ENCODE data around the gene DTYMK. TPM values are rescaled to one million over a fixed set of nuclear protein-coding genes. Genes with fewer than 3 reads are reported as not detected.

DTYMK gene
- total and polyA plus RNA-seq, 2 of the 8 experiments (the other 6 are each of a cell fraction or from before 2014, with no cell fraction given) = 58.3 to 69.9 TPM

DNA sequence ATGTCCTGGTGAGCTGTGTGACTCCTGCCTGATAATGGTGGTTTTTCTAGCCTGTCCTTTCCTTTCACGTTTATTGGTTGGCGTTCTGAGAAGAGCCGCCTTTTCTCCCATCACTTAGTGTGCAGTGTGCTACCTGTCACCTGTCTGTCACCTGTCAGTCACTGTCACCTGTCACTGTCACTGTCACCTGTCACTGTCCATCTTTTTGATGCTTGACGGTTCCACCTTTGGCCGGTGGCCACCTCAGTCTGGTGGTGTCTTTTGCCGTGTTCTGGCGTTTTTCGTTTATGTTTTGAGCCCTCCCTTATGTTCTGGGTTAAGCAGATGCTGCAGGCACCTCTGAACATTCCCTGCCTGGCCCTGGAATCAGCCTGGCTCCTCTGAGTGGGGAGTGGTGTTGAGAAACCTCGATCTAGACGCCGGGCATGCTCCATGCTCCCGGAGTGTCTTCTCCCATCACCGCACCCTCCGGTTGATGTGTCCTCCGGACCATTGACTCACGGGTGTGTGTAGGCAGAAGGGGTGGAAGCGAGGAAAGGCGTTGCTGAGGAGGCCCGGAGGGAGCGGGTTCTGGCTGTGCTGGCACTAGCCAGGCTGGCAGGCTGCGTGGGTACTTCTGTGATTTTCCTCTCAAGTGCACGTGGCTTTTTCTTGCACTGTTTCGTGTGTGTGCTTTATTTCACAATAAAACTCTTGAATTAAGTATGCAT is 20.7 kb downstream of the DTYMK start:
- no peak overlapping the region for H2BK20ac ChIP-seq (ENCODE audit: low read length)
- peaks cover 7 to 24% (median 18%) of the 10 kb centered on the region in 4 experiments for H3K36me3 ChIP-seq (ENCODE audit: control insufficient read depth in 2 of 4, insufficient read depth in 4 of 4, low read length in 3 of 4)
- no peak overlapping the region for H2BK12ac ChIP-seq (ENCODE audit: low read depth, low read length)
- no peaks in the 10 kb centered on the region for H3K79me1 ChIP-seq (ENCODE audit: low read depth, low read length)
- no peak for DNase-seq (ENCODE audit: low read depth in 1 of 2, low spot score in 2 of 2)
- H3K56ac ChIP-seq (replicated peaks; ENCODE audit: insufficient read length, low read depth, low read length) = no peak overlapping the region
- POLR2A ChIA-PET (ENCODE audit: partially characterized antibody) = interaction anchor here (0.6 to 1.8 kb wide), 5 partner anchors 10 to 35 kb away, joined by 3 to 6 read pairs (median 4); no protein-coding TSS in a partner anchor
- no peak overlapping the region for H4K5ac ChIP-seq (ENCODE audit: insufficient read length, low read depth, low read length)
- H3K18ac ChIP-seq (ENCODE audit: extremely low read depth, low read length) = no peak overlapping the region
- H3K4me2 ChIP-seq (ENCODE audit: insufficient read depth in 1 of 2, low read depth in 2 of 2, low read length in 2 of 2) = no peak overlapping the region
- no peaks in the 10 kb centered on the region for H3K4me1 ChIP-seq (replicated peaks in 1 of 4; ENCODE audit: control insufficient read depth in 3 of 4, insufficient read depth in 4 of 4, low read length in 3 of 4)
- H3K27ac ChIP-seq (ENCODE audit: low read depth, low read length) = no peak overlapping the region
- no peak overlapping the region for H2BK120ac ChIP-seq (replicated peaks; ENCODE audit: low read depth, low read length)
- no peak overlapping the region for H3K14ac ChIP-seq (ENCODE audit: insufficient read length)
- H4K8ac ChIP-seq (ENCODE audit: extremely low read depth, insufficient read depth, low read length) = no peak overlapping the region
- TF ChIP-seq POLR2AphosphoS5 (IDR thresholded peaks at IDR 0.05; ENCODE audit: low read depth, low read length) = no peak
- peak; percentile 56 for TF ChIP-seq SAP30 (IDR thresholded peaks at IDR 0.05; ENCODE audit: insufficient read depth, insufficient replicate concordance, low read length)
- TF ChIP-seq TBP (IDR thresholded peaks at IDR 0.05; ENCODE audit: low read depth, low read length) = no peak
- no peak for TF ChIP-seq TAF7 (optimal IDR thresholded peaks at IDR 0.05; ENCODE audit: borderline replicate concordance, low read depth, low read length)
- peak; percentile 66 for TF ChIP-seq CTBP2 (IDR thresholded peaks at IDR 0.05; ENCODE audit: borderline replicate concordance, insufficient read depth, insufficient read length, low read length)
- no peak for TF ChIP-seq JUN (IDR thresholded peaks at IDR 0.05; ENCODE audit: low read depth, low read length)
- TF ChIP-seq FOSL1 (IDR thresholded peaks at IDR 0.05; ENCODE audit: insufficient read depth, low read depth, low read length) = no peak
- no peak for TF ChIP-seq KDM4A (IDR thresholded peaks at IDR 0.05; ENCODE audit: low read depth, low read length, severe bottlenecking)
- TF ChIP-seq SIN3A (conservative IDR thresholded peaks at IDR 0.05 in 1 of 2, IDR thresholded peaks at IDR 0.05 in 1 of 2; ENCODE audit: low read depth in 1 of 2, low read length in 2 of 2) = peak; percentile 97
- no peak for TF ChIP-seq POU5F1 (IDR thresholded peaks at IDR 0.05; ENCODE audit: low read depth, low read length)
- TF ChIP-seq POLR2A (IDR thresholded peaks at IDR 0.05; ENCODE audit: control extremely low read depth in 1 of 2, low read depth in 2 of 2, low read length in 2 of 2) = no peak
- no peak overlapping the region for H2AK5ac ChIP-seq (ENCODE audit: low read depth, low read length)
- no peak overlapping the region for H2BK15ac ChIP-seq (ENCODE audit: low read length)
- no peaks in the 10 kb centered on the region for H3K79me2 ChIP-seq (ENCODE audit: control insufficient read depth in 1 of 2, insufficient read depth in 2 of 2, low read length in 2 of 2)
- no peak overlapping the region for H3K23ac ChIP-seq (ENCODE audit: insufficient read length)
- no peaks in the 10 kb centered on the region for H3K23me2 ChIP-seq (ENCODE audit: low read depth, low read length)
- H4K91ac ChIP-seq (replicated peaks; ENCODE audit: insufficient read length, low read length) = no peak overlapping the region
- peaks cover 6 to 9% of the 10 kb centered on the region in 2 experiments for H4K20me1 ChIP-seq (replicated peaks in 1 of 2; ENCODE audit: control insufficient read depth in 1 of 2, insufficient read depth in 2 of 2, low read length in 2 of 2)
- no peaks in the 10 kb centered on the region for H3K27me3 ChIP-seq (replicated peaks in 1 of 4; ENCODE audit: control insufficient read depth in 3 of 4, extremely low read depth in 1 of 4, insufficient read depth in 3 of 4, low read length in 3 of 4)
- H2BK5ac ChIP-seq (ENCODE audit: low read depth, low read length) = no peak overlapping the region
- 92% methylated on average over 23 of the region's 23 CpGs; no CpG with 5 or more reads in 1 of the 2 experiments for WGBS, 2 experiments (ENCODE audit: extremely low coverage in 1 of 2, insufficient coverage in 1 of 2, insufficient read length in 1 of 2, insufficient replicate concordance in 2 of 2, low coverage in 1 of 2, low lambda C conversion rate in 2 of 2, missing lambda C conversion rate in 1 of 2)
- no peak overlapping the region for H2AFZ ChIP-seq (ENCODE audit: low read length)
- H3K9me3 ChIP-seq (ENCODE audit: insufficient read depth in 2 of 2, low read depth in 1 of 2, low read length in 1 of 2) = no peaks in the 10 kb centered on the region
- FAIRE-seq = no peak
- CTCF ChIA-PET (ENCODE audit: partially characterized antibody) = interaction anchor here (1.1 to 1.5 kb wide), 5 partner anchors 11 to 68 kb away, joined by 3 to 7 read pairs (median 3); no protein-coding TSS in a partner anchor
- H3K4me3 ChIP-seq (ENCODE audit: extremely low read depth in 1 of 4, insufficient read depth in 2 of 4, low read depth in 3 of 4, low read length in 4 of 4) = no peak overlapping the region
- no peak overlapping the region for H3K4ac ChIP-seq (replicated peaks; ENCODE audit: insufficient read length, low read depth, low read length)
- no peak overlapping the region for H3K9ac ChIP-seq (replicated peaks in 1 of 4; ENCODE audit: extremely low read depth in 1 of 4, low read depth in 3 of 4, low read length in 3 of 4)
